Testis (tissue), 3 donors: Measurements from ENCODE around the gene NCBP1. TPM values are rescaled to one million over a fixed set of nuclear protein-coding genes. Genes with fewer than 3 reads are reported as not detected.

ENCODE experiments used
- DNase-seq: peaks from one replicate; pipeline ENCODE4 v3.0.0-alpha.2; 2019
- H3K27ac ChIP-seq, 2 donors: fragments of 200-600 bp; sonication (generic); one replicate each; pipeline ENCODE4 v1.5.1; 2019
- H3K27me3 ChIP-seq: fragments of 200-600 bp; sonication (generic); one replicate; pipeline ENCODE4 v1.5.1; 2019
- H3K36me3 ChIP-seq: fragments of 200-600 bp; sonication (generic); one replicate; pipeline ENCODE4 v1.5.1; 2017; ENCODE audit warnings: low read depth; ENCODE audit errors: missing control alignments
- H3K4me1 ChIP-seq: fragments of 200-600 bp; sonication (generic); one replicate; pipeline ENCODE4 v1.5.1; 2019
- H3K4me3 ChIP-seq, 2 donors: fragments of 200-600 bp; sonication (generic); one replicate each; pipeline ENCODE4 v1.5.1; 2017 to 2019
- H3K9me3 ChIP-seq: fragments of 200-600 bp; sonication (generic); one replicate; pipeline ENCODE4 v1.5.1; 2017
- CTCF ChIP-seq, 3 experiments: fragments of 450-650 bp in 2 of 3; fragments of 200-600 bp in 1 of 3; sonication (generic) in 1 of 3; IDR thresholded peaks; one replicate each; pipeline ENCODE4 v1.5.1; 2016 to 2019; ENCODE audit warnings: antibody characterized with exemption in 3 of 3, mild to moderate bottlenecking in 2 of 3, moderate library complexity in 1 of 3
- POLR2A ChIP-seq: fragments of 450-650 bp; IDR thresholded peaks from one replicate; pipeline ENCODE4 v1.6.1; 2017; ENCODE audit warnings: antibody characterized with exemption, mild to moderate bottlenecking, moderate library complexity
- WGBS, 2 donors: methylation state at CpG; one replicate each; pipeline ENCODE4 v1.1.5; 2018; 5-methylcytosine and 5-hydroxymethylcytosine counted together
- intact Hi-C: fragments of 100-400 bp; cut with DNase I; formaldehyde crosslinking; loops from one replicate; pipeline ENCODE4 v1.15.1; 2023; ENCODE audit warnings: low total_unique reads
- polyA plus RNA-seq: library from polyadenylated mRNA; stranded (reverse); fragments of 350-450 nt; fragmentation: Illumina TruSeq; extraction: RNeasy Lipid Tissue Mini Kit (QIAGEN cat#74804); gene quantifications from one replicate; pipeline ENCODE4 v1.2.3, GENCODE V29; 2014; ENCODE audit warnings: low read depth, low replicate concordance; ENCODE audit not compliant: insufficient read depth
- total RNA-seq, 2 donors: library from RNA; depleted of rRNA; stranded (reverse); fragments of >200 nt; gene quantifications; one replicate each; pipeline ENCODE4 v1.2.3, GENCODE V29; 2016

NCBP1 gene
- total and polyA plus RNA-seq, 3 donors from 2014 or later = 36.6 to 41.7 (median 36.9) TPM

GRCh38 chr9:97717866-97718265, 84.2 kb downstream of the NCBP1 start:
- Histone ChIP-seq H3K4me1 (no peaks in the 10 kb centered on the region), H3K27me3 (no peaks in the 10 kb centered on the region), H3K9me3 (no peaks in the 10 kb centered on the region), H3K4me3 (no peak overlapping the region), H3K36me3 (no peaks in the 10 kb centered on the region), H3K27ac (no peak overlapping the region)
- intact Hi-C loops = no loop called here
- no peak for TF ChIP-seq POLR2A
- no peak for TF ChIP-seq CTCF (IDR thresholded peaks at IDR 0.05)
- WGBS, 2 donors = 54 to 65% methylated on average over 3 of the region's 3 CpGs
- DNase-seq = no peak

GRCh38 chr9:97721396-97721795, 87.8 kb downstream of the NCBP1 start:
- no peak for DNase-seq

DNA sequence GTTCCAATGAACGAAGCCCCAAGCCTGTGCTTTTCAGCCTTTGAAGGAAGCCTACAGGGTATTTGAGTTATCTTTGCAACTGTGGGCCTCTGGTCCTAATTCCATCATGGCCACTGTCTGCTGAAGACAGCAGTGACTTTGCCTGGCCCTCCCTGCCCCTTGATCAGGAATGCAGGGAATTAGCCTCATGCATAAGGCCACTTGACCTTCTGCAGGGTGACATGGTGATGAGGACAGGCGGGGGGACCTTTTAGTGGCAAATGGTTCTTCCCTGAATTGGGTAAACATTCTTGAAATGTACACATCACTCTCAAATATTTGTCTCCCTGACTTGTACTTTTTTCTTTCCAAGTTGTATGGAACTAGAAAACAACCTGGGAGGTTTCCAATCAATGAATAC, 88.7 kb downstream of the NCBP1 start:
- Histone ChIP-seq H3K4me1 (no peaks in the 10 kb centered on the region), H3K4me3 (no peak overlapping the region), H3K27ac (no peak overlapping the region), H3K27me3 (no peaks in the 10 kb centered on the region), H3K9me3 (no peaks in the 10 kb centered on the region), H3K36me3 (no peaks in the 10 kb centered on the region)
- DNase-seq = no peak
- no peak for TF ChIP-seq POLR2A
- no peak for TF ChIP-seq CTCF (IDR thresholded peaks at IDR 0.05)
- WGBS, 2 donors = 43 to 62% methylated on average over 2 of the region's 2 CpGs
- intact Hi-C loops = no loop called here

More at GRCh38 chr9:97721396-97721795, 87.8 kb downstream of the NCBP1 start:
- no peaks in the 10 kb centered on the region for H3K9me3 ChIP-seq
- intact Hi-C loops = no loop called here
- no peak overlapping the region for H3K4me3 ChIP-seq
- no peak for TF ChIP-seq CTCF (IDR thresholded peaks at IDR 0.05)
- TF ChIP-seq POLR2A = no peak
- H3K27ac ChIP-seq = no peak overlapping the region
- WGBS, 2 donors = 74 to 86% methylated on average over 2 of the region's 2 CpGs
- no peaks in the 10 kb centered on the region for H3K4me1 ChIP-seq
- no peaks in the 10 kb centered on the region for H3K27me3 ChIP-seq
- H3K36me3 ChIP-seq = no peaks in the 10 kb centered on the region

Other genes starting within 250 kb of the NCBP1 start
- gene TDRD7, start 221.7 kb upstream of the NCBP1 start, total RNA-seq = 10 to 100 TPM; 31.2 to 32.2 TPM
- gene TDRD7, start 221.7 kb upstream of the NCBP1 start, polyA plus RNA-seq = 85.8 TPM
- 1 to 10 TPM; 3.9 TPM for gene TMOD1, start 132.2 kb upstream of the NCBP1 start, total RNA-seq
- 7.8 TPM for gene TMOD1, start 132.2 kb upstream of the NCBP1 start, polyA plus RNA-seq
- gene TSTD2, start 453 bp upstream of the NCBP1 start, total RNA-seq = 10 to 100 TPM; 31.8 to 35.6 TPM
- 20.0 TPM for gene TSTD2, start 453 bp upstream of the NCBP1 start, polyA plus RNA-seq
- 10 to 100 TPM; 10.6 TPM for gene XPA, start 63.5 kb downstream of the NCBP1 start, total RNA-seq
- gene XPA, start 63.5 kb downstream of the NCBP1 start, polyA plus RNA-seq = 7.3 TPM
- 1 to 10 TPM; 1.1 to 1.9 TPM for gene FOXE1, start 219.4 kb downstream of the NCBP1 start, total RNA-seq
- gene FOXE1, start 219.4 kb downstream of the NCBP1 start, polyA plus RNA-seq = 0.62 TPM